ENCODE measurements around the gene LTB.

LTB gene

GRCh38 chr6:31620586-31621319, 38.5 kb upstream of the LTB start, which contains the start of gene PRRC2A:
Gene PRRC2A, plus strand, starts transcription at chr6:31620715. Its CDS starts 2,075 bp downstream, at chr6:31622790.
- no peaks in the 10 kb centered on the region for H3K27me3 ChIP-seq
- peak within 1 kb of the TSS; percentile 85 for H3K4me3 ChIP-seq (ENCODE audit: low read depth, low read length)
- no peaks in the 10 kb centered on the region for H3K4me1 ChIP-seq
- no peak for TF ChIP-seq CTCF (IDR thresholded peaks at IDR 0.05; ENCODE audit: low read depth, low read length)
- peaks cover 39% of the 10 kb centered on the region for H3K36me3 ChIP-seq
- no peaks in the 10 kb centered on the region for H3K9me3 ChIP-seq
- DNase-seq, result peak; percentile 96

DNA sequence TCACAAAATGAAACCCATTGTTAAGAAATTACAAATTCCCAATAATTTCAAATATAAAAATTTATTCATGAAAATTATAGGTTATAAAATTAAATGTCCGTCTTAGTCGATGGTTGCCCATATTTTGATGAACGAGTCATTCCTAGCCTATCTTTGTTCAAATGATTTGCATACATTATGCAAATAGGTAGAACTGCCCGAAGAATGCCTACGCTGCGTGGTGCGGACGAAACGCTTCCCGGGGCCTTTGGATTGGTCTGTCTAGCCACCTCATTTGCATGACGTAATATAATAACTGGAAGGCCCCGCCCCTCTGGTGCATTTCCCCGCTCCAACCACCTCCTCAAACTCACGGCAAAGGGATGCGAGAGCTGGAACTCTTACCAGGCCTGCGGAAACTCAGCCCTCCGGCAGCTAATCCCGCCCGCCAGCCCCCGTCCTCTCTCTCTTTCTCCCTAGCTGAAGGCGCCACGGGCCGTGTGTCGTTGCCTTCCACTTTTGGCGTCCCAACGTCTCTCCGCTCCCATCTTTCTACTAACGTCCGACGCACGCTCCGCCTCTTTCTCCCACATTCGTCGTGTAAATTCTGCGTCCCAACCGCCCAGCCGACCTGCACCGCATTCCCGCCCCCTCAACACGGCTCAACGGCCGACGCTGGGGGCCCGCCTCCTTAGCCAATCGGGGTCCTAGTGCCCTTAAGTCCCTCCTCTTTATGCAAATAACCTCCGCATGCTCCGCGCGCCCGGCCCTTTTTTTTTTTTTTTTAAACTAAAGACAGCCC, 37.8 kb upstream of the LTB start:
- H3K27me3 ChIP-seq, result no peaks in the 10 kb centered on the region
- peak overlapping the region; percentile 70 for H3K4me3 ChIP-seq (ENCODE audit: low read depth, low read length)
- H3K36me3 ChIP-seq, result peaks cover 32% of the 10 kb centered on the region
- DNase-seq, result peak; percentile 97
- H3K4me1 ChIP-seq, result no peaks in the 10 kb centered on the region
- no peaks in the 10 kb centered on the region for H3K9me3 ChIP-seq
- no peak for TF ChIP-seq CTCF (IDR thresholded peaks at IDR 0.05; ENCODE audit: low read depth, low read length)

DNA sequence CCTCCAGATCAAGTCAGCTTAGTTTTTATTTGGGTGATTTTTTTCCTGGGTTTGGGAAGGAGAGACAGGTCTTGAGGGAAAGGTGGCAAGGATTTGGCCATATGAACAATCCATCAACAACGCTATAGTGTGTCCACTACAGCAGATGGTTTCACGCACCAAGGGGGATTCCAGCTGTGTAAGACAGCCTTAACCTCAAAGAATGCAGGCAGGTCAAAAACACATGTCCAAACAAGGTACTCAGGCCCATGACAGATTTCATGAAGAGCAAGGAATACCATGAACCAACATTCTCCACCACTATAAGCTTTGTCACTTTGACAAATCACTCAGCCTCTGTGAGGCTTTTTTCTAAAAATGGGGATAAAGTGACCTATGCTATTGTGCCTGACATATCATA, 34.8 kb upstream of the LTB start:
- peaks cover 5% of the 10 kb centered on the region; the same call in 1 of the 2 replicates for H3K36me3 ChIP-seq
- no peak overlapping the region for H3K4me3 ChIP-seq (ENCODE audit: low read depth, low read length)
- TF ChIP-seq CTCF (IDR thresholded peaks at IDR 0.05; ENCODE audit: low read depth, low read length), result no peak
- no peaks in the 10 kb centered on the region for H3K9me3 ChIP-seq
- no peaks in the 10 kb centered on the region for H3K4me1 ChIP-seq
- H3K27me3 ChIP-seq, result no peaks in the 10 kb centered on the region
- DNase-seq, result no peak

GRCh38 chr6:31615748-31616147, 33.5 kb upstream of the LTB start:
- H3K27me3 ChIP-seq, result no peaks in the 10 kb centered on the region
- H3K36me3 ChIP-seq, result no peaks in the 10 kb centered on the region
- DNase-seq, result no peak
- H3K4me1 ChIP-seq, result no peaks in the 10 kb centered on the region
- TF ChIP-seq CTCF (IDR thresholded peaks at IDR 0.05; ENCODE audit: low read depth, low read length), result no peak
- no peaks in the 10 kb centered on the region for H3K9me3 ChIP-seq
- no peak overlapping the region for H3K4me3 ChIP-seq (ENCODE audit: low read depth, low read length)

DNA sequence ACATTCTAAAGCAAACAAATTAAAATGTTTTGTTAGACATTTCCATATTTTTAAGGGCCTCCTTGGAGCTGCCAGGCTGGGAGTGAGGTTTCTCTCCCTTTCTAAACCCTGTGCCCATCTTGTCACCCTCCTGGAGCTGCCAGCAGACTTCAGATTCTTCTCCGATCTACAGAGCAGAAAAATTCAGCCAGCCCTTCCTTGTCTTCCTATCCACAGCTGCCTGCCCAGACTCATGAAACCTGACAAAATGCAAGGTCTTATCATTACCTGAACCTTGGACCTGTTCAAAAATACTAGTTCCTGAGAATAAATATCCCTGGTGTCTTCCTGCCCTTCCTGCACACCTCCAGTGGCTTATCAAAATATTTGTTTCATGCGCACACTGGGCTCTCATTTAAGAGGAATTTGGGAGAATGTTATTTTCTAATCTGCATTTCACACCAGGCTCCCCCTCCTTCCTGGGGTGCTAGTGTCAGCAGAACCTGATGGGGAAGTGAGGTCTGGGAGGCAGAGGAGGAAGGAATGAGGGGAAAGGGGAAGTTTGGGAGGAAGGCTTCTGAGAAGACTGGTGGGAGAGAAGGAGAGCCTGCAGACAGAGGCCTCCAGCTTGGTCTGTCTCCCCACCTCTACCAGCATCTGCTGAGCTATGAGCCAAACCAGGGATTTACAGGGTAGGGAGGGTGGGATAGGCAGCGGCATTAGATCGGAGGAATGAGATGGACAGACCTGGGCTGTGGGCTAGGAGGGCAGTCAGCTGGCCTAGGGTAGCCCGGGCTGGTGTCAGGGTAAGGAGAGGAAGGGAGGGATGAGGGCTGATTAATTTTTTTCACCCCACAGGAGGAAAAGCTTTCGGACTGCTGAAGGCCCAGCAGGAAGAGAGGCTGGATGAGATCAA, 32.7 kb upstream of the LTB start, which contains the start of gene AIF1:
Gene AIF1 (plus strand): TSS at position 551 of the 895 bp plus-strand sequence. CDS start 96 bp downstream, at position 647.
- H3K4me3 ChIP-seq (ENCODE audit: low read depth, low read length), result no peak within 1 kb of the TSS
- no peak for TF ChIP-seq CTCF (IDR thresholded peaks at IDR 0.05; ENCODE audit: low read depth, low read length)

More for the DNA sequence above, 32.7 kb upstream of the LTB start, which contains the start of gene AIF1:
- H3K9me3 ChIP-seq, result no peaks in the 10 kb centered on the region
- no peaks in the 10 kb centered on the region for H3K36me3 ChIP-seq
- DNase-seq, result no peak
- H3K4me1 ChIP-seq, result peaks cover 6% of the 10 kb centered on the region
- no peaks in the 10 kb centered on the region for H3K27me3 ChIP-seq

All from BE2C (cell line).